Activated CD4-positive, alpha-beta T cell treated with anti-CD3 and anti-CD28 coated beads, Interleukin-2, Interleukin-4, amounts not matched to agents 100 ng/mL and 50 ng/mL, durations not matched to agents 16 hours and 8 hours (primary cell): Measurements from ENCODE around the gene DAB2IP.

ENCODE experiments used
- DNase-seq: peaks from one replicate; pipeline ENCODE4 v3.0.0-alpha.2; 2020; ENCODE audit warnings: low spot score

The DAB2IP gene

DNA sequence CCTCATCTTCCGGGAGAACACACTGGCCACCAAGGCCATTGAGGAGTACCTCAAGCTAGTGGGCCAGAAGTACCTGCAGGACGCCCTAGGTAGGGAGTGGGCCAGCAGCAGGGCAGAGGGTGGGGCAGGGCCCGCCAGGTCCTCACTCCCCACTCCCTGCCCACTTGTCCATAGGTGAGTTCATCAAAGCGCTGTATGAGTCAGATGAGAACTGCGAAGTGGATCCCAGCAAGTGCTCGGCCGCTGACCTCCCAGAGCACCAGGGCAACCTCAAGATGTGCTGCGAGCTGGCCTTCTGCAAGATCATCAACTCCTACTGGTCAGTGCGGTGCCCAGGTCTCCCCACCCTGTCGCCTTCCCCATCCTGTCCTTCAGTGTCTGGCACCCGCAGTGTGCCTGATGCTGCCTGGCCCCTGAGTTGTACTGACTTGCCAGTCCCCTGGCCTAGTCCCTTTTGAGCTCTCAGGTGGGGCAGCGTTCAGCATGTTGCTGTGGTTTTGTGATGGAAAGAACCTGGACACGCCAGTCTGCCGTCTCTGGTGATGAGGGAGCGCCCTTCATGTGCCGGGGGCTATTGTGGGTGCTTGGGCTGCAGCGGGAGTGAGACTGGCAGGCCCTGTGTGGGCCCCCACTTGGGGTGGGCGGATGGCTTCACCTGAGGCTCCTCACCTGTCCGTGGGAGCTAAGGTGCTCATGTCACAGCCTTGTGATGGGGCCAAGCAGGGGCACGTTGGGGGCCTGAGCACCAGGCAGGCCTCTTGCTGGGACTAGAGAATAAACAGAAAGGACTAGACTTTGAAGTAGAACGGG, 112.3 kb downstream of the DAB2IP start:
- DNase-seq: no peak

DNA sequence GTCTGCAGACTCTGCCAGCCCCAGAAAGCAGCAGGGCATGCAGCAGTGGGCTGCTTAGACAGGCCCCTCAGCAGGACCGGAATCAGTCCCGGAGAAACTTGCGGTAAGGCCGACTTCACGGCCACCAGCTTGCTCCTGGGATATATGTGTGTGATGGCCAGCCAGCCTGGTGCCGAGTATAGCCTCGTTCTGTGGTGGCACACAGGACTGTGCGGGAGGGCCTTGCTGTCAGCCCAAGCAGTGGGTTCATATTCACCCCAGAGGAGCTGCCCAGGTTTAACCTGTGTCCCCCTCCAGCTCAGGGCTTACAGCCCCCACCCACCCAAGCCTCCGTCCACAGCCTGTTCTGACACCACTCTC, 112.9 kb downstream of the DAB2IP start:
- no peak for DNase-seq

DNA sequence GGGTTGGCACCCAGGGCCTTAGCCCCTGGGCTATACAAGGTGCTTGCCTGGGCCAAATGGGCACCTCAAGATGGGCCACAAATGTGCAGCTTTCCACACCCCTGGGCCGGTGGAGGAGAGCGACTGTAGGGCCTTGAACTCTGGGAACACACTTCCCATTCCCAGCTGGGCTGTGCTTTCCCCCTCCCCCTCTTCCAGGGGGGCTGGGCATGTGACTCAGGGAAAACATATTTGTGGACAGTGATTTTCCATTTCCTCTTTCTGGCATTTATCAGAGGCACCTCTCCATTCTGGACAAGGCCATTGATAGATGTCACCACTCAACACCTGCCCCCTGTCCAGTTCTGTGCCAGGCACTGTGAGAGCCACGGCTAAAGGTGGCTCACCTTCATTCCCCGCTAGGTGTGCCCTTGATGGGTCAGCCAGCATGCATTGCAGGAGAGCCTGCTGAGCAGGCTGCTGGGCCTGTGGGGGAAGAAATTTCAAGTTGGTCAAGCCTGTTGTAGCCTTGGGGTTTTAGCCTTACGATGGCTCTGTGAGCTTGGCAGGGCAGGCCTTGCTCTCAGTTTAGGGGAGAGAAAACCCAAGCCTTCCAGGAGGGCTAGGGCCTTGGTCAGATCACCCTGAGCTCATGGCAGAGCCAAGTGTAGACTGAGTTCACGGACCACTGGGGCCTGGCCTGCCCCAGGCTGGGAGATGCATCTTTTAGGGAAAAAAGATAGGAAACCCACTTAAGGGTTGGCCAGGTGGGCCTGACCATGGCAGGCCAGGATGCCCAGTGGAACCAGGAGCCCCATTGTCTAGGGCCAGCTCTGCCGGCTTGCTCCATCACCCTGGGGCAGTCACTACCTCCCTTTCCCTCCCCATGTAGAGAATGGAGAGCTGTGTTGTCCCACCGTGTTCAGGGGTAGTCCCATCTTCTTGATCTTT, 113.9 kb downstream of the DAB2IP start:
- no peak for DNase-seq

DNA sequence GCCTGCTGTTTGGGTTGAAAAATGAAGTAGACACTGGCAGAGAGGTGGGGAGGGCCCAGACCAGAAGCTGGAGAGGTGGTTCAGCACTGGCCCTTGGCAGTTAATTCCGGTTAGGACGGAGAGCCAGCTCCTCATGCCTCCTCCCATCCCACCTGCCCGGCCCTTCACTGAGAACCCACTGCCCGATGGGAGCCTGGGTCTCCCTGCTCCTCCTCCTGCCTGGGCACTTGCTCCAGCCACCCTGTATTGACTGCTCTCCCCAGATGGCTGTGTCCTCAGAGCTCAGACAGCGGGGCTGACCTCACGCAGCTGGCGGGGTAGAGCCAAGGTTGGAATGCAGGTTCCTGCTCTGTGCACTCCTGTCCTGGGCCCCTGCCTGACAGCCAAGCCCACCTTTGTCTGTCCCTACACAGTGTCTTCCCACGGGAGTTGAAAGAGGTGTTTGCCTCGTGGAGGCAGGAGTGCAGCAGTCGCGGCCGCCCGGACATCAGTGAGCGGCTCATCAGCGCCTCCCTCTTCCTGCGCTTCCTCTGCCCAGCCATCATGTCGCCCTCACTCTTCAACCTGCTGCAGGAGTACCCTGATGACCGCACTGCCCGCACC, 114.7 kb downstream of the DAB2IP start:
- DNase-seq: no peak

DNA sequence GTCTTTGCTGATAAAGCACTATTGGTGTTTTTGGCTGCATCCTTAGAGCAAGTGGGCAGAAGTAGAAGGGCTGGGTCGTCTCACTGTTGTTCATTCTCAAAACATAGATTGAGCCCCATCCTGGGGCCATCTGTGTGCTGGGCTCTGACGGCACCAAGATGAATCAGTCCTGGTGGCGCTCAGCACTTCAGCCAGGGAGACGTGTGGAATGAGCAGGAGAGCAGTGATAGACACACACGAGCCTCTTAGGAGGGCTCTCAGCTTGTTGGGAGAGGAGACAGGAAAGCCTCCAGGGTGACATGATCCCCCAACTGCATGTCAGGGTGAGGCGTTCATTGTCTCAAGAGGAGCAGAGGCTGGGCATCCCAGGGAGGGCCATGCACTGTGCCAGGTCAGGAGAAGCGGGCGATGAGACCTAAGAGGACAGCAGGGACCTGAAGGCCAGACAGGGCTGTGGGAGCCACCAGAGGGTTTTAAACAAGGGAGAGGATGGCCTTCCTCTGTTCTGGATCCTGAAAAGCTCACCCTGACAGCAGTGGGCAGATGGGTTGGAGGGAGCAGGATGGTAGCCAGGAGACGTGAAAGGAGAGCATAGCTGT, 115.8 kb downstream of the DAB2IP start:
- DNase-seq: no peak

DNA sequence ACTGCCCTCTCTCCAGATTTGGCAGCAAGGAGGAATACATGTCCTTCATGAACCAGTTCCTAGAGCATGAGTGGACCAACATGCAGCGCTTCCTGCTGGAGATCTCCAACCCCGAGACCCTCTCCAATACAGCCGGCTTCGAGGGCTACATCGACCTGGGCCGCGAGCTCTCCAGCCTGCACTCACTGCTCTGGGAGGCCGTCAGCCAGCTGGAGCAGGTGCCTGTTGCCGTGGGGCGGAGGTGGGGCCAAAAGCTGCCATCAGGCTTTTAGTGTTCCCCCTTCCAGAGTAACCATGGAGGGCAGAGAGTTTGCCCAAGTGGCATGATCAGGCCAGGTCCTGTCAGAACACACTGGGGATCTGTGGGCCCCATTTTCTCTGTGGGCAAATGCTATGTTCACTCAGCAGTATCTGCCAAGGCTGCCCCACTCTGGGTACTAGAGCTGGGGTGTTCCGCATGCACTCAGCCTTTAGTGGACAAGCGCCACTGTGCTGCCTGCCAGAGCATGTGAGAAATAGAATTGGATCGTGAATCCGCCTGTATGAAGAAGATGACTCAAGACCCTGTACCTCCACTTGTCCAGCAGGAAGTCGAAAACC, 117.1 kb downstream of the DAB2IP start:
- no peak for DNase-seq

DNA sequence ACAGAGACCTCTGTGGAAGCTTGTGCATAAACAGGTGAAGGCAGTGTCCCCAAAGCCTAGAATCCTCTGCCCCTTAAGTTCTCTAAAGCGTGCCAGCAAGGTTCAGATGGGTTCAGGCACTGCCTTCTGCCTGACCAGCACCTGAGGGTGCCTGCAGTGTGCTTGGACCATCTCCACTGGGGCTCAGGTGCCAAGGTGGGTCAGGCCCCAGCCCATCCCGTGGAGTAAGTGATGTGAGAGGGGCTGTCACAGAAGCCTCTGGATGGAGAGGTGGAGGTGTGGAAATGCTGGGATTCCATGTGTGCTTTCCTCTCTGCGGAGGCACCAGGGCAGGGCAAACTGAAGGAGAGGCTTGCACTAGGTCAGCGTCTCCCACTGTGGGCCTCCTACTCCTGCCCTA, 118.5 kb downstream of the DAB2IP start:
- no peak for DNase-seq

DNA sequence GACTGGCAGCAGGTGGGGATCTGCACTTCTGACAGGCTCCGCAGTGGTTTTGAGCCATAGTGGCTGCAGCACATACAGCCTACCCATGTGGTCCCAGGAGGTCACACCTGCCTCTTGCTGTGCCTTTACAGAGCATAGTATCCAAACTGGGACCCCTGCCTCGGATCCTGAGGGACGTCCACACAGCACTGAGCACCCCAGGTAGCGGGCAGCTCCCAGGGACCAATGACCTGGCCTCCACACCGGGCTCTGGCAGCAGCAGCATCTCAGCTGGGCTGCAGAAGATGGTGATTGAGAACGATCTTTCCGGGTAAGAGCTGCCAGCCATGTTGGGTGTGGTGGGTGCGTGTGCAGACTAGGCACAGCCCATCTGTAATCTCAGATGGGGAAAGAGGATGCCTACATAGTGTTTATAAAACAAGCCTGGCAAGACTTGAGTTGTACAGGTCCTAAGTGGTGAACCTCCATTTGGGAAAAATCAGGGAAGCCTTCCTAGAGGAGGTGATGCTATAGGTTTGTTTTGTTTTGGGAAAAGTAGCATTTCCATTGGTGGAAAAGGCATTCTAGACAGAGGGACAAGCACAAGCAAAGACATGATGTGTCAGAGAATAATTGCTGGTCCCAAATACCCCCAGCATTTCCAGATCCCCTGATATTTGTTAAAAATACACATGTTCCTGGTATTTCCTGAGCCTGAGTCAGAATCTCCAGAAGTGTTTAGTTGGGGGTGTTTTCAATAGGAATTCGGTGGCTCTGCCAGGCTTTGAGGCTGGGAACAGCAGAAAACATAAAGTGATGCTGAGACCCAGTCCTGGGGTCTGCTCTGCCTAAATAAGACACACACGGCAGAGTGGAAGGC, 119.2 kb downstream of the DAB2IP start:
- DNase-seq: no peak

DNA sequence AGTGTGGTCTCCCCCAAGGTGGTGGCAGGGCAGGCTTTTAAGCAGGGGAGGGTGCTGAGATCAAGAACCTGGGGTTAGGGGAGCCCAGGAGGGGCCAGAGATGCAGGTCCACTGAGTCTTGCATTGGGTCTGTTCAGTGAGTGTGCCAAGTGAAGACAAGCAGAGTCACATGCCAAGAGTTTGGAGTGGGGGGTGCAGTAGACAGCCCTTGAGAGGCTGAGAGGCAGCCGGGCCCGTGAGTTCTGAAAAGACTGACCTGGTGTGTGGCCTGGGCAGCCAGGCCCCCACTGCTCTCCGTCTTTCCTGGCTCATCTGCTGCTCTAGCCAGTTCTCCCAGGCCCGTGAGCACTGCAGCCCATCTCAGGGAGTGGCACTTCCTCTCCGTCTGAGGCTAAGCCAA, 120.0 kb downstream of the DAB2IP start:
- no peak for DNase-seq

DNA sequence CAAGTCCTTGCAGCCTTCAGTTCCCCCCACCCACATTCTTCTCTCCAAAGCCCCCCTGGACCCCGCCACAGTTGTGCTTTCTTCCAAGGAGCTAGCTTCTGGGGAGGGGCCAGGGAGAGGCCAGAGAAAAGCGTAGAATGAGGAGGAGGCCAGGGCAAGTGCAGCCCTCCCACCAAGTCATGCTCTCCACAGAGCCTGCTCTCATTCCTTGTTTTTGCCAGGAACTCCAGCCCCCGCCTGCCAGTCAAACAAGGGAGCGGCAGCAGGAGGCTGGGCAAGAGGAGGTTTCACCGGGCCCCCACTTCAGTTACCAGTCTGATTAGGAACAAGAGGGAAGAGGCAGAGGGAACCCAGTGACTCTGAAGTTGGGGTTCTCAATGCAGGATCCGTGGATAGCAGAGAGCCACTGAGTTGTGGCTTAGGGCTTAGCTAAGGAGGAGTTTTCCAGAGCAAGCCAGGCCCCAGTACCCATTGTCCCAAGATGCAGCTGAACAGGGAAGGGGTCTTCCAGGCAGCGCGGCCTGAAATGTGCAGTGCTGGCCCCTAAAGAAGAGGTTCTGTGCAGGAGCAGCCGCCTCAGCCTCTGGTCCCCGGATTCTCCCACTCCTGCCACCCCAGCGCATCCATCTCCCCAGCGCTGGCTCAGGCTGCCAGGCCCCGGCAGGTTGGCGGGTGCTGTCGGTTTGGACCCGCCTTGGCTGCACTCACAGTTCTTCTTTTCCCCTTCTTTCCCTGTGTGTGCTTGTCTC, 120.6 kb downstream of the DAB2IP start:
- DNase-seq: no peak

DNA sequence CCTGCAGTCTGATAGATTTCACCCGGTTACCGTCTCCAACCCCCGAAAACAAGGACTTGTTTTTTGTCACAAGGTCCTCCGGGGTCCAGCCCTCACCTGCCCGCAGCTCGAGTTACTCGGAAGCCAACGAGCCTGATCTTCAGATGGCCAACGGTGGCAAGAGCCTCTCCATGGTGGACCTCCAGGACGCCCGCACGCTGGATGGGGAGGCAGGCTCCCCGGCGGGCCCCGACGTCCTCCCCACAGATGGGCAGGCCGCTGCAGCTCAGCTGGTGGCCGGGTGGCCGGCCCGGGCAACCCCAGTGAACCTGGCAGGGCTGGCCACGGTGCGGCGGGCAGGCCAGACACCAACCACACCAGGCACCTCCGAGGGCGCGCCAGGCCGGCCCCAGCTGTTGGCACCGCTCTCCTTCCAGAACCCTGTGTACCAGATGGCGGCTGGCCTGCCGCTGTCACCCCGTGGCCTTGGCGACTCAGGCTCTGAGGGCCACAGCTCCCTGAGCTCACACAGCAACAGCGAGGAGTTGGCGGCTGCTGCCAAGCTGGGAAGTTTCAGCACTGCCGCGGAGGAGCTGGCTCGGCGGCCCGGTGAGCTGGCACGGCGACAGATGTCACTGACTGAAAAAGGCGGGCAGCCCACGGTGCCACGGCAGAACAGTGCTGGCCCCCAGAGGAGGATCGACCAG, 121.3 kb downstream of the DAB2IP start:
- no peak for DNase-seq

DNA sequence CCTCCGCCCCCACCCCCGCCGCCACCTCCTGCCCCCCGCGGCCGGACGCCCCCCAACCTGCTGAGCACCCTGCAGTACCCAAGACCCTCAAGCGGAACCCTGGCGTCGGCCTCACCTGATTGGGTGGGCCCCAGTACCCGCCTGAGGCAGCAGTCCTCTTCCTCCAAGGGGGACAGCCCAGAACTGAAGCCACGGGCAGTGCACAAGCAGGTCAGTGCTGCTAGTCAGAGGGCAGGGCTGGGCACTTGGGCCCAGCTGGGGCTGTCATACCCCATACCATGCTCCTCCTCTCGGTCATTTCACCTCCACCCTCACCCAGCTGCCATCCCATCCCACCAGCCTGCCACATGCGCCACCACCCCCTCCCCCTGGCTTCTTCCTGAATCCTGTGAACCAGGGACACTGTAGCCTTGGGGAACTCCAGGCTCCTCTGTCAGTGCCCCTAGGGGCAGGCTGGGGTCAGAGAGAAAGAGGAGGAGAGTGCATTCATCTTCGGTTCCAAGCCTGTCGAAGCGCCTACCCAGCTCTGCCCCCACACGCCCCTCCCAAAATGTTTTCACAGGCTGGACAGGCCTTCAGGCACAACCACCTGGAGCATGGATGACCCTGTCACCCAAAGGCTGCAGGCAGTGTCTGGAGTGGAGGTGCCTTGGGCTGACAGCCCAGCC, 122.0 kb downstream of the DAB2IP start:
- DNase-seq: no peak

DNA sequence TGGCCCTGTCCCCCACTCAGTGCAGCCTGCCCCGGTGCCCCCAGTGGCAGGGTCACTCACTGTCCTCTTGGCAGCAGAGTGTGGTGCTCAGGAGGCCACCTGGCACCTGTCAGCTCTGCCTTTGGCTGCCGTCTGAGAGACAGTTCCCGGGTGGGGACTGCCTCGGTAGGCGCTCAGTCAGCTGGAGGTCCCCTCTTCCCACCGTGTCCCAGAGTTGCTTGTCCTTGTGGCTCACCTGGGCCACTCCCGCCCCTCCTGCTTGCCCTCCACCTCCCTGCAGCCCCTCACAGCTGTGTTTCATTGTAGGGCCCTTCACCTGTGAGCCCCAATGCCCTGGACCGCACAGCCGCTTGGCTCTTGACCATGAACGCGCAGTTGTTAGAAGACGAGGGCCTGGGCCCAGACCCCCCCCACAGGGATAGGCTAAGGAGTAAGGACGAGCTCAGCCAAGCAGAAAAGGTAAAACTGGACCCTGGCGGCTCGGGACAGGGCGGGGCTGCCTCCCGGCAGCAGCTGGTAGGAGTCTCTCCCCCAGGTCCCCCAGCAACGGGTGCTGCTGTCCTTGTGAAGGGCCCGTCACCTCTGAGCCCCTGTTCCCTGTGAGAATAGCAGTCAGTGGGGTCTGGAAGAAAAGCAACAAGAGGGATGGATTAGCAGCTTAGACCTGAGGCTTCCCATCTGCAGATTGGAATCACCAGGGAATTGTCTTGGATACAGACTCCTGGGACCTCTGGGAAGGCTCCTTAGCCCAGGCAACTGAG, 122.7 kb downstream of the DAB2IP start:
- DNase-seq: no peak

DNA sequence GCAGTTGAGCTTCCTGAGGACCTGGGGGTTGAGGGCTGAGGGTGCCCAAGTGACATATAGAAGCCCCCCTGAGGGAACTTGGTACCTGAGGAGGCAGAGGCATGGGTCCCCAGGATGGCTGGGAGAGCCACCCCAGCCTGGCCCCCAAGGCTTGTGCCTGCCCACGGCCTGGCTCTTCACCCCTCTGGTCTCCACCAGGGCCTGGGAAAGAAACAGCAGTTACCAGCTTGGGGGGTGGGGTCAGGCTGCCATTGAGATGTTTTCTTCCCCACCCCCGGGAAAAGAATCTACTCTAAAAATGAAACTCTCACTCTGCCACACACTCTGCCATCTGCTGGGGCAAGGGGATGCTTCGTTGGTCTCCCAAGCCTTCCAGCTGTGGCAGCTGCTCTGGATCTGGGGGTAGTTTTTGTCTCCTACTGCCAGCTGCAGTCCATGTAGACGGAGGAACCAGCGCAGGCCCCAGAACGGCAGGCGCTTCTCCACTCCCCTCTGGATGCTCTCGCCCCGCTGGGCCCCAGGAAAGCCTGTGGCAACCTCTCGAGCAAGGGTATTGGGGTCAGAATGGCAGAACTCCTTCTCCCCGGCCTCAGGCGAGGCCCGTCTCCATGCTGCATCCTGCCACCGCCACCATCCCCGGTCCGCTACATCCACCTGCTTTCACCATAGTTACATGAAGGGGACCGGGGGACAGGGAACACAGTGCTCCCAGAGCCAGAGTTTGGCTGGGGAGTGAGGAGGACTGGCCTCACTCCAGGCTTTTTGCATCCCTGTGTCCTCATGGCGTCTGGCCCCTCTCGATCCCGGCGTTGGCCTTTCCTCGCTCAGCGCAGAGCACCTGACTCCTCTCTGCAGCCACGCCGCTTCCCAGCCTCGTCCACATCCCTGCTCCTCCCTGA, 123.5 kb downstream of the DAB2IP start:
- DNase-seq: no peak

DNA sequence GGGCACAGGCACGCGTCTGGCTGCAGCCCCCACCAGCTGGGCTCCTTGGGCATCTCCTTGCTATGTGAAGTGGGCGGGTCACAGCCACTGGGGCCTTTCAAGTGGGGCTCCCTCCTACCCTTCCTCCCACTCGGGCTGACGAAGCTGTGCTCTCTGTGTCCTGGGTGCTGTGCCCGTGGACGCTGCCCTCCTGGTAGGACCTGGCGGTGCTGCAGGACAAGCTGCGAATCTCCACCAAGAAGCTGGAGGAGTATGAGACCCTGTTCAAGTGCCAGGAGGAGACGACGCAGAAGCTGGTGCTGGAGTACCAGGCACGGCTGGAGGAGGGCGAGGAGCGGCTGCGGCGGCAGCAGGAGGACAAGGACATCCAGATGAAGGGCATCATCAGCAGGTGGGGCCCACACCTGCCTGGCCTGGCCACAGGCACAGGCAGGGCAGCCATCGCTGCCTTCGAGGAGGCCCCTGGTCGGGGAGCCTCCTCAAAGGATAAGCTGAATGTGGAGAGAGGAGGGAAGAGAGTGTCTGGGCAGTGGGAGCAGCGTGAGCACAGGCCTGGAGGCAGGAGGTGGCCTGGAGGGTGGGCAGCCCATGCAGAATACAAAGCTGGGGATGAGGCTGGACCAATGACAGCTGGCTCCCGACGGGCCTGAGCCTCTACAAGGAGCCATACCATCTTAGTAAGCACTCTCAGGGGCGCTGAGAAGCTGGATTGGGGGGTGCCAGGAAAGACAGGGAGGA, 124.7 kb downstream of the DAB2IP start:
- no peak for DNase-seq

DNA sequence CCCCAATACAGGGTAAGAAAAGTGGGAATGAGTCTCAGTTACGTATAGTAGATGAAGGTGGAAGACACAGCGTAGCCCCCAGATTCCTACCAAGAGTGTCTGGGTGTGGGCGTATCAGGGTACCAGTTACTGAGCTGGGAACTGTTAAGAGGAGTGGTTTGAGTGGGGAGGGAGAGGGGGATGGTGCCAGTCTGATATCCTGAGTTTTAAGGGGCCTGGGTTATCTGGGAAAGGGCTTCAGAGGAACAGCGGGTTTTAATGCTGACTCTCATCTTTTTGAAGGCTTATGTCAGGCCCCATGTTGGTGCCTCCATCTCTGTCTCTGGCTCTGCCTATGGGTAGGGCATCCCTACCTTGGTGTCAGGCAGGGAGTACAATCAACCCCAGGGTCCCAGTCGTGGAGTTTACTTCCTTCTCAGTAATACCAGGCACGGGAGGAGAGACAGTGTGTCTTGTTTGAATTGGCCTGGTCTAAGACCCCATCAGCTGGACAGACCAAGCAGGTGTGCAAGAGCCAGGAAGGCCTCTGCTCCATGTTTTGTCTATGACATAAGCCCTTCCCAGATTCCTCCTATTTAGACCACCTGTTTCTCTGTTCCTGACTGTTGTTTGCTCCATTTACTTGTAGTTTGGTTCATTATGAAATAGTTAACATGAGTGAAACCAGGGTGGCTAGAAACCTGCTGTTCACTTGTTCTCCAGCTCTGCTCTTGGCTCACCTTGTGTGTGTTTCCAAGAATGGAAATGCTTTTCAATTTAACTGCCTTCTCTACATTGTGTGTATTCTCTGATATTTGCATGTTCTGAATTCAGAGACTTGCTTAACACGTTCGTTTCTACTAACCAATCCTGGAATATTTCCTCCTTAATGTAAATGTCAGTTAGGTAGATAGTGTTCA, 125.6 kb downstream of the DAB2IP start:
- no peak for DNase-seq
